ENCODE data around the gene DAZAP2. TPM values are rescaled to one million over a fixed set of nuclear protein-coding genes. Genes with fewer than 3 reads are reported as not detected.

Gene DAZAP2
- total RNA-seq, 1 donor from 2014 or later: 259 TPM

DNA sequence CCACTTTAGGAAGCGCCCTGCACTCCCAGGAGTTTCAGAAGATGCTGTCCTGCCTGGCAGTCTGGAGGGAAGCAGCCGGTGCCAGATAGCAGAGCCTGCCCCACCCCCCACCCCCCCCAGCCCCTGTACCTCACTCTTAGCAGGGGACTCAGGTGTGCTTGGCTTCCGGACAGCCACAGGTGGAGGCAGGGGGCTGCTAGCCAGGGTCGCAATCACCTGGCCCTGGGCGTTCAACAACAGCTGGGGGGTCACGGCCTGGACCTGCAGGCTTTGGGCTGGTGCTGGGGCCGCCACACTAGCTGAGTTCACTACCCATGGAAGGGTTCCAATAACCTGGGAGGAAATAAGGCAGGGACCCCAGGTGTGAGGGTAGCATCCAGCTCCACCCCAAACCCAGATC, 42.8 kb upstream of the DAZAP2 start:
- TF ChIP-seq, protein P1, sequence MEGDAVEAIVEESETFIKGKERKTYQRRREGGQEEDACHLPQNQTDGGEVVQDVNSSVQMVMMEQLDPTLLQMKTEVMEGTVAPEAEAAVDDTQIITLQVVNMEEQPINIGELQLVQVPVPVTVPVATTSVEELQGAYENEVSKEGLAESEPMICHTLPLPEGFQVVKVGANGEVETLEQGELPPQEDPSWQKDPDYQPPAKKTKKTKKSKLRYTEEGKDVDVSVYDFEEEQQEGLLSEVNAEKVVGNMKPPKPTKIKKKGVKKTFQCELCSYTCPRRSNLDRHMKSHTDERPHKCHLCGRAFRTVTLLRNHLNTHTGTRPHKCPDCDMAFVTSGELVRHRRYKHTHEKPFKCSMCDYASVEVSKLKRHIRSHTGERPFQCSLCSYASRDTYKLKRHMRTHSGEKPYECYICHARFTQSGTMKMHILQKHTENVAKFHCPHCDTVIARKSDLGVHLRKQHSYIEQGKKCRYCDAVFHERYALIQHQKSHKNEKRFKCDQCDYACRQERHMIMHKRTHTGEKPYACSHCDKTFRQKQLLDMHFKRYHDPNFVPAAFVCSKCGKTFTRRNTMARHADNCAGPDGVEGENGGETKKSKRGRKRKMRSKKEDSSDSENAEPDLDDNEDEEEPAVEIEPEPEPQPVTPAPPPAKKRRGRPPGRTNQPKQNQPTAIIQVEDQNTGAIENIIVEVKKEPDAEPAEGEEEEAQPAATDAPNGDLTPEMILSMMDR (IDR thresholded peaks at IDR 0.05): no peak
- Histone ChIP-seq H3K4me3 (no peak overlapping the region), H3K4me1 (no peaks in the 10 kb centered on the region), H3K36me3 (peaks cover 14% of the 10 kb centered on the region), H3K27me3 (ENCODE audit: low read depth) (no peaks in the 10 kb centered on the region), H3K9me3 (no peaks in the 10 kb centered on the region), H3K27ac (no peak overlapping the region)
- intact Hi-C loops (cut with DNase I): no loop called here
- ATAC-seq (no peak), DNase-seq (no peak)

- TF ChIP-seq, protein P1 (IDR thresholded peaks at IDR 0.05): no peak
- ATAC-seq (no peak), DNase-seq (no peak)
Measured at GRCh38 chr12:51196547-51196946, 42.1 kb upstream of the DAZAP2 start.

GRCh38 chr12:51197736-51198567, 40.7 kb upstream of the DAZAP2 start:
- DNase-seq: no peak
- Histone ChIP-seq H3K4me1 (no peaks in the 10 kb centered on the region), H3K36me3 (peaks cover 4% of the 10 kb centered on the region), H3K27me3 (ENCODE audit: low read depth) (no peaks in the 10 kb centered on the region), H3K4me3 (no peak overlapping the region), H3K27ac (no peak overlapping the region), H3K9me3 (no peaks in the 10 kb centered on the region)
- TF ChIP-seq, protein P1 (IDR thresholded peaks at IDR 0.05): no peak
- intact Hi-C loops (cut with DNase I): no loop called here
- ATAC-seq: peak in 1 of 2 donors; percentile 14

More at GRCh38 chr12:51196547-51196946, 42.1 kb upstream of the DAZAP2 start:
- Histone ChIP-seq H3K27me3 (ENCODE audit: low read depth) (no peaks in the 10 kb centered on the region), H3K4me3 (no peak overlapping the region), H3K4me1 (no peaks in the 10 kb centered on the region), H3K9me3 (no peaks in the 10 kb centered on the region), H3K27ac (no peak overlapping the region), H3K36me3 (peaks cover 6% of the 10 kb centered on the region)
- intact Hi-C loops (cut with DNase I): no loop called here

DNA sequence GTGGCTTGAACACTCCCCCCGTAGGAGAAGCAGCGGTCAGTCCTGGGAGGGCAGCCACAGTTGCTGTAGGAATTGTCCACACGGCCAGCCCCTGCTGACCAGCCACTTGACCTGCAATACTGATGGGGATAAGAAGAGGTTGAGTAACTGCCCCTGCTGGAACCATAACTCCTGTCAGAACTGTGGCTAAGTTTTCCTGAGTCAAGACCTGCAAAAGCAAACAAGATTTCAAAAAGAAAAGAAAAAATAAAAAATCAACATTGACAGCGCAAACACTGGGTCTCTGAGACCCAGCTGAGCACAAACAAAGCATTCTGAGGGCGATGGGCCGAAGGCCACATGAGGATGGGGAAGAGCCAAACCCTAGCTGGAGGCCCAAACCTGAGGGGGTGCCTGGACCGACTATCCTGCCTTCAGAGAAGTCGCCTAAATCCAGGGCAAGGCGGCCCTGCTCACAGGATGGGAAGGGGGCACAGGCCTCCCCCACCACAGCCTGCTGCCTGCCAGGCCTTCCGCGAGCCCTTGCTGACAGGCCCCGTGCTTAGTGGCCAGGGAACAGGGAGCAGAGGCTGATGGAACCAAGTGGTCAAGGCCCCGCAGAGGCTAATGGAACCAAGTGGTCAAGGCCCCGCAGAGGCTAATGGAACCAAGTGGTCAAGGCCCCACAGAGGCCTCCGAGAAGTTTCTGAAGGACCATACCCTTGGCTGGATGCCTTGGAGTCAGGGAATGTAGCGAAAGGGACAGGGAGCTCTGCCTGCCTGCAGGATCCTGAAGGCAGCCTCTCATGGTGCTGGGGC, 39.9 kb upstream of the DAZAP2 start:
- Histone ChIP-seq H3K9me3 (no peaks in the 10 kb centered on the region), H3K4me1 (no peaks in the 10 kb centered on the region), H3K27ac (no peak overlapping the region), H3K4me3 (no peak overlapping the region), H3K36me3 (peaks cover 8% of the 10 kb centered on the region), H3K27me3 (ENCODE audit: low read depth) (no peaks in the 10 kb centered on the region)
- intact Hi-C loops (cut with DNase I): no loop called here
- TF ChIP-seq, protein P1 (IDR thresholded peaks at IDR 0.05): no peak
- no peak for DNase-seq
- no peak for ATAC-seq

DNA sequence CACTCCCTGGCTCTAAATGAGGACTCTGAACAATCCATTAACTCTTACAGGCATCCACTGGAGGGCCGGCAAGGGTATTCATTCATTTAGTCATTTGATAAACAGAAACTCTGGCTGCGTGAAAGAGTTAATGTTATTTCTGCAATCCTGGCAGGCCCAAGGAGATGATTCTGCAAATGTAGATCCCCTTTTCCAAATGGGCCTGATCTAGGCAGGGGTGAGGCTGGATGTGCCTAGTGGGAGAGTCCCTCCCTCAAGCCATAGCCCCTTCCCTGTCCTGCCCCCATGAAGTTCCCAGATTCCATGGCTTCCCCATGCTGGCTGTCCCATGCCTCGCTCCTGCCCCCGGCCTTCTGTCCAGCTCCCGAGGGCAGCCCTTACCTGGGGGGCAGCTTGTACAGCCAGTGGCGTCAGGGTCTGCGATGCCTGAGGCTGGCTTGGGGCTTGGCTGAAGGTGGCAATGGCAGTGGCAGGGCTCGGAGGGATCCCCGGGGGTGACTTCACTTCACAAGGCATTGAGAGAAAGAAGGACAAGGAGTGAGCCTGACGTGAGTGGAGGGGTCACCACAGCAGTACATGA, 39.2 kb upstream of the DAZAP2 start:
- no peaks in the 10 kb centered on the region for H3K4me1 ChIP-seq
- intact Hi-C loops (cut with DNase I): no loop called here
- no peaks in the 10 kb centered on the region for H3K27me3 ChIP-seq (ENCODE audit: low read depth)
- H3K4me3 ChIP-seq: no peak overlapping the region
- TF ChIP-seq, protein P1 (IDR thresholded peaks at IDR 0.05): no peak
- ATAC-seq (no peak), DNase-seq (no peak)
- no peaks in the 10 kb centered on the region for H3K9me3 ChIP-seq
- peaks cover 11% of the 10 kb centered on the region for H3K36me3 ChIP-seq
- H3K27ac ChIP-seq: no peak overlapping the region
